Activated effector memory CD4-positive, alpha-beta T cell treated with anti-CD3 and anti-CD28 coated beads, Interleukin-2, amount 50 U/mL, for 16 hours (primary cell): ENCODE measurements around the gene CCDC6.
"Not testable (repeated sequence)": the region's sequence is repeated elsewhere in the genome, so short reads cannot be mapped to it uniquely, and the experiment has no call there.

ENCODE experiments used
- DNase-seq: peaks from one replicate; pipeline ENCODE4 v3.0.0-alpha.2; 2020

Gene CCDC6

DNA sequence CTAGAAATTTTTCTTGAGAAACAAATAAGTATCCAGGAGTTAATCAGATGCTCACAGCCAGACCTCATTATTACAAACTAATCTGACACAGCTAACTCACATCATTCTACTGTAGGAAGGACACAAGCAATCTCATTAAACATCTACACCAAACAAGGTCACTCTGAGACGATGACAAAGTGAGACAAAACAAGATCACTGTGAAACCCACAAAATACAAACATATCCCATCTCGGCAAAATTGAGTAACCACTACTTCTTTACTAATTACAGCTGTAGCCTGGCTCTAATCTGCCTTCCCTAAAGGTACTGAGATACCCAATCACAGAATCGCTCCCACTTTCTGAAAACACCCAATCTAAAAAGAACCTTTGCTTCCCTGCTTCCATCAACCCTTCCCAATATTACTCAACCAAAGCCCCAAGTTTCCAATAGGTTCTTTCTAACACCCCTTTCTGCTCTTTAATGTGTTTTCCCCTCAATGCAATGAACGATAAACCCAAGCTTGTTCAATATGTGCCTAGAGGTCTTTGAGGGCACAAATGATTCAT, 26.9 kb downstream of the CCDC6 start:
- DNase-seq, result no peak

DNA sequence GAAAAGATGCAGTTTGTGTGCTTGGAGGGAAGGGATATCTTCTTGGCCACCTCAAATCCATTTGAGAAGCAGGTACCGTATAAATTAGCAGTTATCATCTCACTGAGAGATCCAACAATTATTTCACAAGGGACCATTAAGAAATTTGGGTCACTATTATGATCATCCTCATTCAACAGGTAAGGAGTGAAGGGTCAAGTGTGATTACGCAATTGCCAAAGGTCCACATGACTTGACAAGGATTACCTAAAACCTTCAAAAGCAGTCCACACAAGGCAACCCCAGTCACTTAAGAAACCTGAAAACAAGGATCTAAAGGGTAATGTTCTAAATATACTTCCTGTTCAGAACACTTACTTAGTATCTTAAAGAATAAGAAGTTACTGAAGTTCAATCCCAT, 27.4 kb downstream of the CCDC6 start:
- DNase-seq, result no peak

DNA sequence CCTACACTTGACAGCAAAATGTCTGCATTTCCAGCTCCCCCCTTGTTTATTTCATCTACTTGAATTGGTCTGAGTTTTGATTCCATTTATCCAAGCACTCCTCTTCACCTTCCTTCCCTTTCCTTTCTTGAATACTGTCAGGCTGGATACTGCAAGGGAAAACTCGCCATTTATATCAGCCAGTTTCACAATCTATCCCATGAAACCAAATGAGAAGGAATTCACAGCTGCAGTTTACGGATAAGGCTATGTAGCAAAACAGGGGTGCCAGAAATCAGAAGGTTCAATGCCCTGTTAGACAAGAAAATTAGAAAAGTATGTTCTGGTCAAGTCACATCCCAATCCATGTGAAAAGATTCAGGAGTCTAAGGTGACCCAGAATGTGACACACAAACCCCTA, 28.1 kb downstream of the CCDC6 start:
- no peak for DNase-seq

DNA sequence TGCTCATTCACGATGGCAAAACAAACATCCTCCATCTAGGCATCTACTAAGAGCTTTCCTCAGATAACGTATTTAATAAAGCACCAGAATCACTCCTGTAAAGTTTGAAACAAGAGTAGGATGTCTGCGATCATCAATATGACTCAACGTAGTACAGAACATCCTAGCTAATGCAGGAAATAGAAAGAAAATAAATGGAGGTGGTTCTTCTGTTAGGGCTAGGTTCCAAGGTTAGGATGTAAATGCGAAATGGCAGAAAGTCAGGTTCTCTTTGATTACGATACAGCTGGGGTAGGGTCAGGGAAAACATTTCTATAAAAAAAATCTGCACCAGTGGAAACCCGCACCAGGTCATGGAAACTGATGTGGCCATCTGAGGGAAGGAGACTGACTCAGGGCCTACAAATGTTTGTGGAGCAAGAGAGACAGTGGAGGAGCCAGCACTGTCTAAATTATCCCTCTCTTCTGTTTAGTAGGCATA, 29.1 kb downstream of the CCDC6 start:
- DNase-seq, result no peak

DNA sequence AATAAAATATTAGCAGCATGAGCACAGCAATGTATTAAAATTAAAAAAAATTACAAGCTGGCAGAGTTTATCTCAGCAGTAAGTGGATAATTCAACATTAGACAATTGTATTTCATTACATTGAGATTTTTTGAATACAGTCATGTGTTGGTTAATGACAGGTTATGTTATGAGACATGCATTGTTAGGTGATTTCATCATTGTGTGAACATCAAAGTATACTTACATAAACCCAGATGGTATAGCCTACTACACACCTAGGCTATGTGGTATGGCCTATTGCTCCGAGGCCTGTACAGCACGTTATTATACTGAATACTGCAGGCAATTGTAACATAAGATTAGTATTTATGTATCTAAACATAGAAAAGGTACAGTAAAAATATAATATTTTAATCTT, 29.7 kb downstream of the CCDC6 start:
- no peak for DNase-seq

DNA sequence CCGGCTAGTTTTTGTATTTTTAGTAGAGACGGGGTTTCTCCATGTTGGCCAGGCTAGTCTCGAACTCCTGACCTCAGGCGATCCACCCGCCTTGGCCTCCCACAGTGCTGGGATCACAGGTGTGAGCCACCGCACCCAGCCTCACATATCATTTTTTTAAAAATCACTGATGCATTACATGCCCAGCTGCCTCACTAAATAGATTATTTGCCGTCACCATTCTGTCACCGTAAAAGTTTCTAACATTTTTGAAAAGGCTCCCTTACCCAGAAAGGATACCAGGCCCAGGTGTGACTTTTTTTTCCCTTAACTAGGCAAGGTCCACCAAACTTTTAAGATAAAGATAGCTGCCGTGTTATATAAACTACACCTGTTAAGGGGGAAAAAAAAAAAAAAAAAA, 30.1 kb downstream of the CCDC6 start:
- not testable (repeated sequence) for DNase-seq

DNA sequence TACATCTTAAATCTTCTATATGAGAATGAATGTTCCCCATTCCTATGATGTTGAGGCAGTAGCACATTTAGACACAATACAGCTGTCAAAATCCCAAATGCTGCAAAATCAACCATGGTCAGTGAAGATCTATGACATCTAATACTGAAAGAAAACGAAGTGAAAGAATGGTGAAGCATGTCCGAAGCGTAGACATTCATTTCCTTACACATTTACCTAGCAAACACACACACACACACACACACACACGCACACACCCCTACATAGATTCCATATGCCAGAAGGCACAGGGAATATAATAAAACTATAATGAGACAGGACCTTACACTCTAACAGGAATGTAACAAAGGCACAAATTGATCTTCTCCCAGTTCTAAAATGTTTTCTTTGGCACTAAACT, 32.5 kb downstream of the CCDC6 start:
- no peak for DNase-seq

DNA sequence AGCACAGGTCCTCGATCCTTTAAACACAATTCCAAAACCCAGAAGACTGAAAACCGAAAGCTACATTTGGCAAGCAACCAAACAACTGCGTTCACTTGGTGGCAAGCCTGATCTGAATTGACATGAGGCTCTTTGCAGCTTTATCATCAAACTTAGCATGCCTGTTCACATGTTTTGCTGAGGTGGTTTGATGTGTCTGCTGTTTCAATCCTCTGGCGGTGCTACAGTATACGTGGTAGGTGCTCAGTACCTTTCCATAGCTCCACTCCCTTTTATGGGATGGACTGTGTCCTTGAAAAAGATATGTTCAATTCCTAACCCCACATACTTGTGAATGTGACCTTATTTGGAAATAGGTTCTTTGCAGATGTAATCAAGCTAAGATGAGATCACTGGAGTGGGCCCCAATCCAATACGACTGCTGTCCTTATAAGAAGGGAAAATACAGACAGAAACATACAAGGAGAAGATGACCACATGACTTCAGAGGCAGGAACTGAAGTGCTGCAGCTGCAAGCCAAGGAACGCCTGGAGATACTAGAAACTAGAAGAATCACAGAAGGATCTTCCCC, 33.4 kb downstream of the CCDC6 start:
- no peak for DNase-seq

DNA sequence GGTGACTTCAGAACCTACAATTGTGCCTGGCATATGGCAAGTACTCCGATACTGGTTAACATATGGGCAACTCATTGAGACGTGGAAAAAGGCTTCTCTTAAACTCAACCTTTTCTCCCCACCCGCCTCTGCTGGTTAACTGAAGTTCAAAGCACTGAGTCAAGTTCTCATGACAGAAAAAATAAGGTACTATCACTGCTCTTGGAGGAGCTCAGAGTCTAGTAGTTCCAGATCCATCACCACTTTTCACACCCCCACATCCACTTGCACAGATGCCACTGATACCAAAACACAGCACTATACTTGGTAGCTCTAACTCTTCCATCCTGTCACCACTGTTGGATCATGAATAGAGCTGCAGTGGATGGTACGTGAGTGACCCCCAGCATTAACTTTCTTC, 36.2 kb downstream of the CCDC6 start:
- DNase-seq, result no peak

DNA sequence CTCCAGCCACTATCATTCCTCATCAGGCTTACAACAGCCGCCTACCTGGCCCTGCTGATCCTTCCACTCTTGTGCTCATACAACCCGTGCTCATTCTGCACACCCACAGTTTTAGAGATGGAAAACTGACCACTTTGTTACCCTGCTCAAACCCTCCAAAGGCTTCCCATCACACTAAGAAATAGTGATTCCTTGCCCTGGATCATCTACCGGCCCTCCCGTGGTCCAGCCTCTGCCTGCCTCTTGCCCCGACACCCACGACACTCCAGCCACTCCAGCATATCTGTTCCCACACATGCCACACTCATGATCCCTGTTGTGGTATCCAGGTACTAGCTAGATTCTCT, 36.8 kb downstream of the CCDC6 start:
- DNase-seq, result no peak

DNA sequence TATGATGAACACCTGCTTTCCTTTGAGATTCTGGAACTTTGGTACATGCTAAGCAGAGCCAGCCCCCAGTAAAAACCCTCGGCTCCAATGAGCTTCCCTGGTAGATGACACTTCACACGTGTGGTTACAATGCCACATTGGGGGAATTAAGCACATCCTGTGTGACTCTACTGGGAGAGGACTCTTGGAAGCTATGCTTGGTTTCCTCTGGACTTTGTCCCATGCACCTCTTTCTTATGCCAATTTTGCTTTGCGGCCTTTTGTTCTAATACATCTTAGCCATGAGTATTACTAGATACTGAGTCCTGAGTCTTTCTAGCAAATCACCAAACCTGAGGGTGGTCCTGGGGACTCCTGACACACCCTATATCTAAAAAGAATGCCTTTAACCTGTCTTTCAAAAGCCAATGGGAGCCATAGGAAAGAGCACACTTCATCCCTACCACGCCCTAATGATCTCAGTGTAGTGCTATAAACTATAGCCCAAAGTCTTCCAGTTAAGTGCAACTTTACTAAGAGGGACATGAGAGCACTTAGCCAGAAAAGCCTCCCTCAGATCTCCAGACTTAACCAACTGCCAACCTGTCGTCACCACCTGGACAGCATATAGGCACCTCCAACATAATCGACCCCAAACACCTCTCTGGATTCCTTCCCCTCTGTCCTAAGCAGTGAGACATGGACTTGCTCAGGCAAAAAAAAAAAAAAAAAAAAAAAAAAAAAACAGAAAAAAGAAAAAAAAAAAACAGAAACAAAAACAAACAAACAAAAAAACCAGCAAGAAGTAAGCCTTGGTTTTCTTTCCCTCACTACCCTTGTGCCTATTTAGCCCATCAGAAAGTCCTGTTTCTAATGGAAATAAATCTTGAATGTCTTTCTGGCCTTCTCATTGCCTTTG, 37.4 kb downstream of the CCDC6 start:
- no peak for DNase-seq

DNA sequence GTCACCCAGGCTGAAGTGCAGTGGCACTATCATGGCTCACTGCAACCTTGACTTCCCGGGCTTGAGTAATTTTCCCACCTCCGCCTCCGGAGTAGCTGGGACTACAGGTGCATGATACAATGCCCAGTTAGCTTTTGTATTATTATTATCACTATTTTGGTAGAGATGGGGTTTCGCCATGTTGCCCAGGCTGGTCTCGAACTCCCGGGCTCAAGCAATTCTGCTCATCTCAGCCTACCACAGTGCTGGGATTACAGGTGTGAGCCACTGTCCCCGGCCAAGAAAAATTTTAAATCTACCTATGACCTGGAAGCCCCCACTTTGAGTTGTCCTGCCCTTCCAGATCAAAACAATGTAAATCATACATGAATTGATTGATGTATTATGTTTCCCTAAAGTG, 38.8 kb downstream of the CCDC6 start:
- DNase-seq, result no peak

DNA sequence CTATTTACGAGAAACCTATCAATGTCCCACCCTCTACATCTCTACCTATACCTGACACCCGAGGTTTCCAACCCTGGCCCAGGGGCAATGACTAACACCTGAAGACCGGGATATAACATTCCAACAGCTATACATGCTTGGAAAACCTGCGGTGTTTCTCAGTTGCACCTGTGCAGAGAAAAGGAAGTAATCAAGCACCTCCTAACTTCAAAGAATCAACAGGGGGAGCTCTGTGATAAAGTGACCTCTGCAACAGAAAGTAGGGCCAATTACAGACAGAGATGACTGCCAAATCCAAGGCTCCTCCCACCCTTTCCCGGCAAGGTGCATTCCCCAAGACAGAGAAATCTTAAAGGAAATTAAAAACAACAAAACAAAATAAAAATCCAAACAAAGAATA, 41.3 kb downstream of the CCDC6 start:
- DNase-seq, result no peak

DNA sequence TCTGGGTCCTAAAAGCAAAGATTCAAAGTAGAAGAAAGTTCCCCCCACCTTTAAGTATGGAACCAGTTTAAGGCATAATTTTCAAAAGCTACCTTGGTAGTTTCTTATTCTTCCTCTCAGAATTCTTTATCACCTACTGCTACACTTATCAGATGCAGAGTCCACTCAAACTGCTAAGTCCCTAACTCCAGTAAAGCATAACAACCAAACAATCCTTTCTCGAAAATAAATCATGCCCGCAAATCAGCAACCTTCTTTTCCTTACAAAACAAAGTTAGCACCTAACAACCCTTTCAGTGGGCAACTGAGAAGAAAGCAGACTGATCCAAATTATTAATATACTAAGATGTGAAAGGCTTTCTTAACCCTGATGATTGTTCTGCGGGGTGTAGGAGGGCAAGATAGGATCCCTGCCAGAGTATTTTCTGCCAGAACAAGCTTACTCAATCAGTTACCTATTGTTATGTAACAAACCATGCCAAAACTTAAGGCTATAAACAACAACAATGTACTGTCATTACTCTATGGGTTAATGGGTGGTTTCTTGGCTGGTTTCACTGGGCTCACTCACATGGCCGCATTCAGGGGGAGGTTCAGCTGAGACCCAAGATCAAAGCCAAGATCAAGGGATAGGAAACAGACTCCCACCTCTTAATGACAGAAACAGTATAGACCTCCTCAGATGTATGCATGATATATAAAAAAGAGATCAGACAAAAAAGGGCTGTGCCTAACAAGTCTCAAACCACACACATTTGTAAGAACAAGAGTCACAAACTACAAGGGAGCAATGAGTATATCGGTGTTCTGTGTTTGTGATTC, 42.0 kb downstream of the CCDC6 start:
- DNase-seq, result no peak

DNA sequence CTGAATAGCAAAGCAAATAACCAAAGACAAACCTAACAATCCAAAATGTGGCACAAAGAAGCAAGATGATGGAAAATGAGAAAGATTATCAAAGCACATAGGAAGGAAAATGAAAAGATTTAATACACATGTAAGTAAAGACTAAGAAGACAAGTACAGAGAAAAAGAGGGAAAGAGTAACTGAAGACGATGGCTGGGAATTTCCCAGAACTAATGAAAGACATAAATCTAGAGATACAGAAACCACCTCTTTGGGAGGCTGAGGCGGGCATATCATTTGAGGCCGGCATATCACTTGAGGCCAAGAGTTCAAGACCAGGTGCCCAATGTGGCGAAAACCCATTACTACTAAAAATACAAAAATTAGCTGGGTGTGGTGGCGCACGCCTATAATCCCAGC, 46.8 kb downstream of the CCDC6 start:
- no peak for DNase-seq

DNA sequence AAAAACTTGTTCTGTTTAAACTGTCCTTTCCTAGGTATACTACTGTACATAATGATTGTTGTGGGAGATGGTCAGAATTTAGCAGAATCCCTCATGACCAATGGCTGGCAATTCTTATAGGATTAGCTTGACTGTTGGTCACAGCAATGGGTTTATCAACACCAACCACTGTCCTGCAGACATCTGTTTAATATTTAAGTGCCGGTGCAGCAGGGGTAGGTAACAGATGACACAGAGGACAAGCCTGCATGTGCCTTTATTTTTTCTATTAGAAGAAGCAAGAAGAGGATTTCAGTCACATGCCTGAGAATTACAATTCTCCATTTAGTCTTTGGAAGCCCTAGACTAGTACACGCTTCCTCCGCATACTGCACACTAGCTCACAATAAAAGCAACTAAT, 48.4 kb downstream of the CCDC6 start:
- no peak for DNase-seq

DNA sequence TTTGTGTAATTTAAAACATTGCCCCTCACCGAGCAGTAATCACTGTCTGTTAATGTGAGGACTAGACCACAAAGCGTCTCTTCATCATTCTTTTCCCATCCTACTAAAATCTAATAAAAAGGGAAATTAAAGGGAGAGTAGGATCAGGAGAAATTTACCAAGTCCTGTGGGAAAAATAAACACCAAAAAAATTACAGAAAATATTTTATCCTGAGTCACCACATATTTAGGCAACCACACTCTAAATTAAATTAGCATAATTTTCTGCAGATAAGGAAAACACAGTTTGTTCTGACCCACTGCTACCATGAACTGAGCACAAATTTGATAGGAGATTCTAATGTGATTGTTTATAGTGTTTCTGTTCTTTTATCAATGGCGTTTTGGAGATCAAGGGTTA, 49.3 kb downstream of the CCDC6 start:
- no peak for DNase-seq

DNA sequence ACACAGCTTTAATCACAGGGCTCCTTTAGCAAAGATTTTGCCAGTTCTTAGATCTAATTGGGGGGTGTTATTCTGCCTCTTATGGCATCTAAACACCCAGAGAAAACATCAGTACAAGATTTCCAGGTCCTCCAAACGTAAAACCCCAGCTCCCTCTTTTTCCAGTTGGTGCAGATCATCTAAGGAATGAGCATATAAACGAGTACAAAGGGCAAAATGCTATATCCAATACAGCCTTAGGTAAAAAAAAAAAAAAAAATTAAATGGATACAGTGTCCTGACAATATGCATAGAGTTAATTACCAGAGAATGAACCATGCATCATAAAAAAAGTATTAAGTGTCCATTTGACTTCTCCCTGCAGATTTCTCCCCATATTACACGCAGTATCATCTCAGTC, 50.3 kb downstream of the CCDC6 start:
- DNase-seq, result no peak

DNA sequence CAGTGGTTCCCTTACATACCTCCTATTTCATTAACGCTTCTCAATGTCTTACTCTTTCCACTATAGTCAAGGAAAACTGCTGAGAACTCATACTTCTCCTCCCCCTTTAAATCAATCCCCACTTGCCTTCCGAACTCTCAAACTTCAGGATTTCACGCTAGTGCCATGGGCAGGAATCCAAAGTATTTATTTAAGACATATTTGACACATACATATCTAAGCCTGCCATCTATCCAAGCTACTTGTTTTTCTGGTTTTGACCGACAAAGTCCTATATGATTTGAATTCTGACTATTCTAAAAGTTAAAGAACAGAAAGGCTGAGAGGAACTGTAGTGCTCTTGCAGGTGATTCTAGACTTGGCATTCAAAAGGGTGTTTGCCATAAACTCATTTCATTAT, 51.8 kb downstream of the CCDC6 start:
- no peak for DNase-seq

DNA sequence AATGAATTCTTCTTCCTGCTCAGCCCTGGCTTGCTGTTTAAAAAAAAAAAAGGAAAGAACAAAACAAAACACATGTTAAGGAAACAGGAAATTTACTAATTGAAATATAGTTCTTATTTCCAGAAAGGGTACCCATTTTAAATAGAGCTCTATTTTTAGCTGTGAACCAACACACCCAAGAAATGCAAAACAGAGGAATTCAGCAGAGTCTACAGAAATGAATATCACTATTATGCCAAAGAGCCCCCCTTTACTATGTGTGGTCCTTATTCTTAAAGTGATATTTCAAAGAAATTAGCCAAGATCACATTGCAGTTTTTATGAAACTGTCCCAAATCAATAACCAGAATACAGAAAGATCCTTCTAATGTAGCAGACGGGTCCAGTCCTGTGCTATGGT, 53.7 kb downstream of the CCDC6 start:
- DNase-seq, result no peak

DNA sequence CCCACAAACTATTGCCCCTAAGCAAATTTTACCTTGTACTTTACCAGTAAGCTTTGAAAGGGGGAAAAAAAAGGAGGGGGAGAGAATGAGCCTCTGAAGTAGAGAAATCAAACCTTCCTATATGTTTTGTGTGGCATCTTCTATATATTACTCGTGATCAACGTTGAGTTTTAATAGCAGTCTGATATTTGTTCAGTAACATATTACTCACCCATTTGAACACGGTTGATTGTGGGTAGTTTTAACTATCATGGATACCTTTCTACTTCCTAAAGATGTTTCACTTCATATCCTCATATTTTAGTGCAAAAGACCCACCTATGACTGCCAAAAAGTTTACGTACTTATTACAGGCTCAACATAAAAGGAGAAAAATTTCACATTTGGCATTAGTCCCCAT, 54.5 kb downstream of the CCDC6 start:
- DNase-seq, result no peak

DNA sequence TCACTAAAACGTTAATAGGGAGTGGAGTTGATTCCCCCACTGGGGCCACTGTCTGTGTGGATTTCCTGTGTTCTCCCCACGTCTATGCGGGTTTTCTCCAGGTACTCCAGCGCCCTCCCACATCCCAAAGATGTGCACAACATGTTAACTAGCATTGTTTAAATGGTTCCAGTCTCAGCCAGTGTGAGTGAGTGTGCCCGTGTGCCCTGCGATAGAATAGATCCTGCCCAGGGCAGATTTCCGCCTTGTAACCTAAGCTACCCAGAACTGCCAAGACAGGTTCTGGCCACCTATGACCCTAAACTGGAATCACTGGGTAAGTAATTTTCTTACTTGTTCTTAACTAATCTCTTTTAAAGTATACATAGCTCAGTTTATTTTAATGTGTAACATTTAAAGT, 58.5 kb downstream of the CCDC6 start:
- no peak for DNase-seq

DNA sequence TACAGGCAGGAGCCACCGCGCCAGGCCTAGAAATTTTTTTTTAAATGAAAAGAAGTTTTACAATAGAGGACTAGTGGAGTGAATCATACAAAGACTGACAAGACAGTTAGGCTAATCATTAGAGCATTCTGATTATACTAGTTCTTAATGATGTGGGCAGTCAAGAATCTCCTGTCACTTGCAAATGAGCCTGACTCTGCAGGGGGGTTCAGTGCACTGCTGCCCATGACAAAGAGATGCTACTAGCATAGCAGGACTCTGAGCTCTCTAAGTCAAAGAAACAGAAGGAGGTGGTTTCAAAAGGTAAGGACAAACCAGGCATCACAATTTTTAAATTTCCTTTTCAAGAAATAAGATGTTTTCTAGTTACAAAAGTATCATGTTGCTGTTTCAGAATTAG, 59.0 kb downstream of the CCDC6 start:
- DNase-seq, result no peak

DNA sequence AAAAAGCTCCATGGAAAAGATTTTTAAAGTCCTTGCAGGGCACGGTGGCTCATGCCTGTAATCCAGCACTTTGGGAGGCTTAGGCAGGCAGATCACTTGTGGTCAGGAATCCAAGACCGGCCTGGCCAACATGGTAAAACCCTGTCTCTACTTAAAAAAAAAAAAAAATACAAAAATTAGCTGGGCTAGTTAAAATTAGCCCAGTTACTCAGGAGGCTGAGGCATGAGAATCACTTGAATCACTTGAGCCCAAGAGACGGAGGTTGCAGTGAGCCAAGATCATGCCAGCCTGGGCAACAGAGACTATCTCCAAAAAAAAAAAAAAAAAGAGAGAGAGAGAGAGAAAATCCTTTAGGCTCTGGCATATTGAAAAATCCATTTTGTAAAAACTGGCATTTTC, 61.9 kb downstream of the CCDC6 start:
- no peak for DNase-seq
